Measurements from ENCODE around the gene GLIS1. TPM values are rescaled to one million over a fixed set of nuclear protein-coding genes. Genes with fewer than 3 reads are reported as not detected.

Gene GLIS1
- total and polyA plus RNA-seq, 2 donors (not counting 3 experiments of a cell fraction or from before 2014, with no cell fraction given), result not detected

- Histone ChIP-seq H3K9ac (replicated peaks; ENCODE audit: extremely low read depth, insufficient read depth, low read length) (no peak overlapping the region), H3K9me3 (replicated peaks; ENCODE audit: control insufficient read depth, insufficient read depth, low read length) (no peaks in the 10 kb centered on the region), H3K4me1 (ENCODE audit: control insufficient read depth, extremely low read depth, insufficient read depth, low read length) (no peaks in the 10 kb centered on the region), H3K4me2 (ENCODE audit: insufficient read depth, low read length) (no peak overlapping the region), H3K79me2 (ENCODE audit: control insufficient read depth, insufficient read depth, low read length) (no peaks in the 10 kb centered on the region), H3K4me3 (replicated peaks in 1 of 3; ENCODE audit: insufficient read depth in 1 of 3, low read depth in 1 of 3, low read length in 3 of 3) (no peak overlapping the region), H3K36me3 (ENCODE audit: control insufficient read depth in 2 of 2, extremely low read depth in 1 of 2, insufficient read depth in 2 of 2, low read length in 2 of 2) (no peaks in the 10 kb centered on the region), H2AFZ (ENCODE audit: low read depth, low read length) (no peak overlapping the region), H3K27ac (ENCODE audit: insufficient read depth, low read depth, low read length) (no peak overlapping the region), H3K27me3 (ENCODE audit: control insufficient read depth in 2 of 2, insufficient read depth in 2 of 2, low read length in 2 of 2) (no peaks in the 10 kb centered on the region), H4K20me1 (replicated peaks; ENCODE audit: control insufficient read depth, extremely low read depth, insufficient read depth, low read length) (no peaks in the 10 kb centered on the region), H3K9me1 (replicated peaks; ENCODE audit: control insufficient read depth, extremely low read depth, insufficient read depth, low read length) (no peaks in the 10 kb centered on the region)
- no peak for FAIRE-seq
- BruUV-seq (replicated peaks), result no TSS peak
- intact Hi-C loops (cut with micrococcal nuclease), result no loop called here
- CTCF ChIA-PET, result no interaction called here
- DNase-seq (ENCODE audit: low read depth, low spot score), result no peak
- TF ChIP-seq MAX (IDR thresholded peaks at IDR 0.05; ENCODE audit: insufficient read depth, insufficient read length) (no peak), POLR2AphosphoS5 (IDR thresholded peaks at IDR 0.05; ENCODE audit: insufficient read depth, low read depth, low read length) (no peak), CTCF (IDR thresholded peaks at IDR 0.05; ENCODE audit: extremely low read depth in 1 of 2, insufficient read depth in 1 of 2, low read depth in 1 of 2, low read length in 2 of 2) (no peak), JUN (IDR thresholded peaks at IDR 0.05; ENCODE audit: borderline replicate concordance, insufficient read depth, insufficient read length, low read depth) (no peak), GATA2 (IDR thresholded peaks at IDR 0.05; ENCODE audit: insufficient read depth, insufficient read length, low read depth, low read length) (no peak), MYC (IDR thresholded peaks at IDR 0.05; ENCODE audit: low read depth, low read length) (no peak), POLR2A (IDR thresholded peaks at IDR 0.05; ENCODE audit: low read depth, low read length) (no peak), EZH2 (IDR thresholded peaks at IDR 0.05; ENCODE audit: borderline replicate concordance, low read depth, low read length, severe bottlenecking) (no peak), FOS (IDR thresholded peaks at IDR 0.05; ENCODE audit: borderline replicate concordance, insufficient read depth, low read length) (no peak)
- POLR2A ChIA-PET, result no interaction called here
- dilution Hi-C loops (cut with MboI; ENCODE audit: extremely low pct_ligation_motif_present, low sequenced_read_pairs), result no loop called here
Observed at GRCh38 chr1:53617382-53617781, 121.6 kb downstream of the GLIS1 start.
